DOHH2 (cell line): ENCODE results near the gene HOTAIR.
A peak's percentile ranks its signal among the peaks of the same experiment; 100 is the strongest.

Source experiments
- H3F3A ChIP-seq: fragments of 200-600 bp; sonication (generic), shearing (Covaris generic); 2 replicates; pipeline ENCODE4 v1.6.0; 2016; ENCODE audit warnings: antibody characterized with exemption, mild to moderate bottlenecking; ENCODE audit not compliant: control insufficient read depth, insufficient read depth
- H3K27ac ChIP-seq: fragments of 200-600 bp; sonication (generic); 2 replicates; pipeline ENCODE4 v1.5.1; 2014; ENCODE audit warnings: low read depth, mild to moderate bottlenecking, low read length, moderate library complexity
- H3K27me3 ChIP-seq: fragments of 200-600 bp; sonication (generic); 2 replicates; pipeline ENCODE4 v1.6.1; 2014; ENCODE audit warnings: mild to moderate bottlenecking, low read length, mixed read lengths; ENCODE audit not compliant: control insufficient read depth
- H3K36me3 ChIP-seq: fragments of 200-600 bp; sonication (generic); 2 replicates; pipeline ENCODE4 v1.6.1; 2014; ENCODE audit warnings: mild to moderate bottlenecking, low read length, moderate library complexity, mixed read lengths; ENCODE audit not compliant: control insufficient read depth
- H3K4me1 ChIP-seq: fragments of 200-600 bp; sonication (generic); 2 replicates; pipeline ENCODE4 v1.6.1; 2014; ENCODE audit warnings: mild to moderate bottlenecking, low read length, mixed read lengths; ENCODE audit not compliant: control insufficient read depth
- H3K4me2 ChIP-seq: fragments of 200-600 bp; sonication (generic); 2 replicates; pipeline ENCODE4 v1.6.0; 2014; ENCODE audit warnings: mild to moderate bottlenecking, low read length, moderate library complexity
- H3K4me3 ChIP-seq: fragments of 200-600 bp; sonication (generic); 2 replicates; pipeline ENCODE4 v1.5.1; 2014; ENCODE audit warnings: mild to moderate bottlenecking, low read length, mixed read lengths
- H3K79me2 ChIP-seq: fragments of 200-600 bp; sonication (generic); 2 replicates; pipeline ENCODE4 v1.6.1; 2014; ENCODE audit warnings: mild to moderate bottlenecking, low read length, mixed read lengths; ENCODE audit not compliant: control insufficient read depth
- H3K9me2 ChIP-seq: fragments of 200-600 bp; sonication (generic); replicated peaks from 2 replicates; pipeline ENCODE4 v1.6.1; 2014; ENCODE audit warnings: mild to moderate bottlenecking, low read length, mixed read lengths; ENCODE audit not compliant: control insufficient read depth
- H3K9me3 ChIP-seq: fragments of 200-600 bp; sonication (generic); 2 replicates; pipeline ENCODE4 v1.6.1; 2014; ENCODE audit warnings: antibody characterized with exemption, low read length, mixed read lengths; ENCODE audit not compliant: control insufficient read depth, insufficient read depth
- H4K20me1 ChIP-seq: fragments of 200-600 bp; sonication (generic); 2 replicates; pipeline ENCODE4 v1.6.0; 2014; ENCODE audit warnings: low read depth, mild to moderate bottlenecking, antibody characterized with exemption, low read length, moderate library complexity; ENCODE audit not compliant: control insufficient read depth, insufficient read depth
- CTCF ChIP-seq: fragments of 200-600 bp; sonication (generic); IDR thresholded peaks from one replicate; pipeline ENCODE4 v1.5.1; 2014; ENCODE audit warnings: antibody characterized with exemption, mild to moderate bottlenecking, low read depth, low read length; ENCODE audit not compliant: poor library complexity, severe bottlenecking
- EZH2phosphoT487 ChIP-seq: fragments of 200-600 bp; sonication (generic); IDR thresholded peaks from 2 replicates; pipeline ENCODE4 v1.6.1; 2017; ENCODE audit warnings: borderline replicate concordance, mild to moderate bottlenecking, antibody characterized with exemption, low read length, moderate library complexity, mixed read lengths

HOTAIR gene

GRCh38 chr12:54006559-54007220 lies 31.9 kb upstream of the HOTAIR start:
- H3K4me2 ChIP-seq, result peak overlapping the region; percentile 78
- H3K27ac ChIP-seq, result no peak overlapping the region

GRCh38 chr12:54005853-54006558 lies 31.3 kb upstream of the HOTAIR start:
- Histone ChIP-seq H4K20me1 (no peaks in the 10 kb centered on the region), H3K79me2 (no peaks in the 10 kb centered on the region), H3K9me2 (no peaks in the 10 kb centered on the region), H3K36me3 (no peaks in the 10 kb centered on the region), H3K4me3 (peak overlapping the region; percentile 61), H3F3A (no peaks in the 10 kb centered on the region), H3K9me3 (no peaks in the 10 kb centered on the region), H3K27ac (no peak overlapping the region), H3K27me3 (peaks cover 90% of the 10 kb centered on the region), H3K4me2 (peak overlapping the region; percentile 78), H3K4me1 (peaks cover 22% of the 10 kb centered on the region)
- TF ChIP-seq EZH2phosphoT487, result 0 out of 2 replicates have a peak, but pooled peaks have one; percentile 43
- TF ChIP-seq CTCF, result peak; percentile 96

More at GRCh38 chr12:54006559-54007220, 31.9 kb upstream of the HOTAIR start:
- Histone ChIP-seq H3K79me2 (no peaks in the 10 kb centered on the region), H3K27me3 (peaks cover 94% of the 10 kb centered on the region), H3K4me3 (peak overlapping the region; percentile 61), H3K4me1 (peaks cover 27% of the 10 kb centered on the region), H3K36me3 (no peaks in the 10 kb centered on the region), H3K9me2 (no peaks in the 10 kb centered on the region), H3F3A (no peaks in the 10 kb centered on the region), H3K9me3 (no peaks in the 10 kb centered on the region), H4K20me1 (no peaks in the 10 kb centered on the region)
- no peak for TF ChIP-seq CTCF
- no peak; the same call in none of the 2 replicates for TF ChIP-seq EZH2phosphoT487

GRCh38 chr12:54005531-54005852 lies 30.7 kb upstream of the HOTAIR start:
- peak overlapping the region; percentile 78 for H3K4me2 ChIP-seq
- H3K27ac ChIP-seq, result no peak overlapping the region
- H3K27me3 ChIP-seq, result peaks cover 85% of the 10 kb centered on the region

More at GRCh38 chr12:54005531-54005852, 30.7 kb upstream of the HOTAIR start:
- Histone ChIP-seq H3F3A (no peaks in the 10 kb centered on the region), H3K9me3 (no peaks in the 10 kb centered on the region), H3K9me2 (no peaks in the 10 kb centered on the region), H4K20me1 (no peaks in the 10 kb centered on the region), H3K4me3 (peak overlapping the region; percentile 61), H3K79me2 (no peaks in the 10 kb centered on the region), H3K36me3 (no peaks in the 10 kb centered on the region), H3K4me1 (peaks cover 20% of the 10 kb centered on the region)
- peak; percentile 95; the same call in 1 of the 2 replicates for TF ChIP-seq EZH2phosphoT487
- no peak for TF ChIP-seq CTCF
